WTC11 (cell line): ENCODE data around the gene ROBO1.

Source experiments
- CTCF ChIP-seq: fragments of 200-600 bp; IDR thresholded peaks from 2 replicates; pipeline ENCODE4 v1.8.0; 2022; ENCODE audit warnings: antibody characterized with exemption
- IRF1 ChIP-seq: sonication (generic); formaldehyde crosslinking; IDR thresholded peaks from 2 replicates; pipeline ENCODE4 v1.8.0; 2023; ENCODE audit warnings: missing genetic modification reagents
- IRF2 ChIP-seq: sonication (generic); formaldehyde crosslinking; IDR thresholded peaks from 2 replicates; pipeline ENCODE4 v1.8.0; 2022; ENCODE audit warnings: low read depth, missing genetic modification reagents, borderline replicate concordance
- MLX ChIP-seq: sonication (generic); formaldehyde crosslinking; IDR thresholded peaks from 2 replicates; pipeline ENCODE4 v1.8.1; 2023; ENCODE audit warnings: mild to moderate bottlenecking, missing genetic modification reagents, moderate library complexity
- TEAD4 ChIP-seq: sonication (generic); formaldehyde crosslinking; IDR thresholded peaks from 2 replicates; pipeline ENCODE4 v1.8.0; 2022; ENCODE audit warnings: mild to moderate bottlenecking, missing genetic modification reagents
- ZNF423 ChIP-seq: fragments of 250-450 bp; sonication (Bioruptor Pico); IDR thresholded peaks from 2 replicates; pipeline ENCODE4 v2.1.2; 2022; ENCODE audit warnings: mild to moderate bottlenecking, moderate library complexity

- TF ChIP-seq IRF1 (CRISPR knock-in tag), result no peak
- no peak for TF ChIP-seq MLX (CRISPR knock-in tag)
- TF ChIP-seq CTCF, result no peak
- TF ChIP-seq ZNF423 (CRISPR knock-in tag), result no peak
- no peak for TF ChIP-seq TEAD4
- TF ChIP-seq IRF2 (CRISPR knock-in tag), result no peak
Observed at GRCh38 chr3:78919021-78919755, 848.6 kb downstream of the ROBO1 start.
